ENCODE measurements around the gene CARD19.
"Not testable (repeated sequence)": the region's sequence is repeated elsewhere in the genome, so short reads cannot be mapped to it uniquely, and the experiment has no call there.

Gene CARD19

GRCh38 chr9:93134740-93135444 is 38.9 kb downstream of the CARD19 start:
- no peak for DNase-seq

GRCh38 chr9:93136011-93136440 is 40.0 kb downstream of the CARD19 start:
- DNase-seq, result no peak

DNA sequence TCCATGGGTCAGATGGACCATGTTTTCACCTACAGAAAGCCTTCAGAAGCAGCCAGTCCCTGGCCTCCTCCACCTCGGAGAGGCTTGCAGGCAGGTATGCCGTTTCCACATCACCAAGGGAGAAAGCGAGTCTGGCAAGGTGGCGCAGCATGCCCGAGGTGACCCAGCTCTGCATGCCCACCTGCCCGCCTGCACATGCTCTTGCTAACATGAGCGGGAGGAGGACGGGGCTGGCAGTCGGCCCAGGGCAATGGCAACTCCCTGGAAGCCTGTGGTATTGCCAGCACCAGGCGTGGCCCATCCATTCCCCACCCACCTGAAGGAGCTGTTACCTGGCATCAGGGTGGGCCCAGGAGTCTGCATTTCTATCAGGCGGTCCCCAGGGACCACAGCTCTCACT is 41.3 kb downstream of the CARD19 start:
- no peak for DNase-seq

GRCh38 chr9:93138171-93138764 is 42.3 kb downstream of the CARD19 start:
- DNase-seq, result no peak

DNA sequence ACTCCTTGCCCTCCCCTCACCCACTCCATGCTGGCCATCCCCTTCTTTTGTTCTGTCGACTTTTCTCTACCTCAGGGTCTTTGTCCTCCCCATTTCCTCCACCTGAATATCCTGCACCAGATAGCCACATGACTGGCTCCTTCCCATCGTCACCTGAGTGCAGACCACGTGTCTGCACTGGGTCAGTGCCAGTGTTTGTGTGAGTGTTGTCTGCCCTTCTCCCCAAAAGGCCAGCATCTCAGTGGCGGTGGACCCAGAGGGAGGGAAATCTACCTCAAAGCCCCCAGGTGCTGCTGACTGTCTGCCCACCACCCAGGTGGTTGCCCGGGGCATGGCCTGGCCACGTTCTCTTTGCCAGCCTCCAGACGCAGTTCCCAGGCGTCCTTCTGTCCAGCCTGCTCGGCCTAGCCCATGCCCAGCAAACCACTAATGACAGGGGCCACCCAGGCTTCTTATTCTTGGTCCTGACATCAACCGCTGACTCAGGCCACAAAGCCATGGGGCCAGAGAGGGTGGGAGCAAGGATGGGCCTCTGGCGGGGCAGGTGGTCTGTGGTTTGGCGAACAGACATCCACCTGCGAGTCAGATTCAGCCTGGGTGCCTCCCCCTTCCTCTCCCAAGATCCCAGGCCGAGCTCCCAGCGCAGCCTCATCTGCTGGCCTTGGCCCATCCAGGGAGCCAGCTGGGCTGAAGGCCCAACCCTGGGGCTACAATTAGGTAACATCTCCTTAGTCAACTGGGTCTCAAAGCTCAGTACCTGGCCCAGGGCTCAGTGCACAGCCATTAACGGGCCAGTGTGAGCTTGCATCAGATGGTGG is 43.6 kb downstream of the CARD19 start:
- DNase-seq, result no peak

DNA sequence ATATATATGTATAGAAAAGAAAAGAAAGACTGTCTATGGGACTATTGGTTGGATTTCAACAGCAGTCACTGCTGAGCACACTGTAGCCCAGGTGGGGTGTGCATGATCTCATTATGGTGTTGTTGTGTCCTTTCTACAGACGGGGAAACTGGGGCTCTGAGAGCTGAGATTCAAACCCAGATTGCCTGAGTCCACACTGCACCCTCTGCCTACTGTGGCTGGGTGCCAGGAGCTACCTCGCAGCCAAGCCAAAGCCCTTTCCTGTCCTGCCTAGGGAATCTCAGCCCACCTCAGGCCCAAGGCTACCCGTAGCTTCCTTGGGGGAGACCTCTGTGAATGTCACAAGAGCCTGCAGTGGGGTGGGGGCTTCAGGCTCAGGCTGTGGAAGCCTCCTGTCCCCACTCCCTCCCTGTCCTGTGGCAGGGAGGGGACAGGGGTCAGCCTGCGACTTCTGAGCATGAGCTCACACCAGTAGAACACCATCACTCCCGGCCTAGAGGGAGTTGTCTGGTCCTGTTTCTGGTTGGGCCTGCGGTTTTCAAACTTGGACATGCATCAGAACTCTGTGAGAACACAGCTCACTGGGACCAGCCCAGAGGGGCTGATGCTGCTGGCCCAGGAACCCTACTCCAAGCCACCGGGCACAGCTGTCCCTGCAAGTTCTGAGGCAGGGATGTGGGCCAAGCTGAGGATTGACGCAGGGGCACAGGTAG is 45.9 kb downstream of the CARD19 start:
- no peak for DNase-seq

- DNase-seq, result no peak
Measured at GRCh38 chr9:93143830-93144530, 48.0 kb downstream of the CARD19 start.

- DNase-seq, result not testable (repeated sequence)
Measured at GRCh38 chr9:93146696-93147095, 50.7 kb downstream of the CARD19 start.

DNA sequence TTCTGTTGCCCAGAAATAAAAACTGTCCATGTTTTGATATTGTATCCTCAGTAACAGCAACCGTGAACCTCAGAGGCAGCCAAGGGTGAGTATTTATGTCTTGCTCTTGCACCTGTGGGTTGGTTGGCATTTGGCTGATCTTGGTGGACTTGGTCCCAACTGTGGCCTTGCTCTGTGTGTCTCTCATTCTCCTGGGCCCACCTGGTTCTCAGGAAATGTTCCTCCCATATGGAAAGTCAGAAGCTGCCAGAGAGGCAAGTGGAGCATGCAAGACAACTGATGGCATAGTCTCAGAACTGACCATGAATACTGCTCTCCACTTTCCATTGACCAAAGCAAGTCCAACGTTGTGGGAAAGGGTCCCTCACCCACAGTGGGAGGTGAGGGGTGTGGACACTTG is 51.6 kb downstream of the CARD19 start:
- no peak for DNase-seq

GRCh38 chr9:93148721-93149120 is 52.7 kb downstream of the CARD19 start:
- DNase-seq, result no peak

DNA sequence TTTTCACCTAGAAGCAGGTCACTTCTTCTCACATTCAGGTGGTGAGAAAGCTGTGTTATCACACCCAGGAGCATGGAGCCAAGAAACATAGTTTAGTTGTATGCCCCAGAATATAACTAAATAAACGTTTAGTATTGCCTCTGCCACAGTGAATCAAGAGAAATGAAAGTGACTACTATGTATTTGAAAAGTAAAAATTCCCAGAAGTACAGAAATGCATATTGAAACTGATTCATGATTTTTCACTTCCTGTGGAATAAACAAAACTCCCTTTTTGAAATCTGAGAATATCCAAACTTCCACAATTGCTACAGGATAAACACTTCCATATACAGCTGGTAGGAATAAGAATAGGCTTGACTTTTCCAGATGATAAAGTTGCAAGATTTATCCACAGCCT is 53.3 kb downstream of the CARD19 start:
- DNase-seq, result no peak

DNA sequence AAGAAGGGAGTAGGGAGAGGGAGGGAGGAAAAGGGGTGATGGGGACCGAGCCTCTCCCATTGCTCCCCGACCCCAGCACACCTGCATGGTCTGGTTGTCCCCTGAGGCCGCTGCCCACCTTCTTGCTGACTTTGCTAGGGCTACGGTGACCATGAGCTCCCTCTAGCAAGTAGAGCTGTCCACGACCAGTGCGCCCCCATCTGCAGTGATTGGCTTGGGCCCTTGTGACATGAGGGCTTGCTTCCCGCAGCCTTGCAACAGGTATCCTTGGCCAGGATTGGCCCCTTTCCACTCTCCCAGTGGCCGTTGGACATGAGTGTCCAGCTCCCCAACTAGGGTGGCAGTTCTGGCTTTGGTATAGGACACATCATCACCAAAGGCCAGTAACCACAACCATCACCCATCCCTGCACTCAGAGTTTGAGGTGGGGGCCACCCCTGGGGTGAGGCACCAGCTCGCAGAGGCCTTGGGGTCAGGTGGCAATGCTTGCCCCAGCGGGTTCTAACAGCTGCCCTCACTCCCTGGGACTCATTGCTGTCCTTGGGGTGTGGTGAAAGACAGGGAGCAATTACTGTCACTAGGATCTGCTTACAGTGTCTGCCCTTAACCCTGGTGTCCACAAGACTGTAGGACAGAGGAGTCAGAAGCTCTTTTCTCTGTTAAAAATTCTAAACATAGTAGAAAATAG is 55.2 kb downstream of the CARD19 start:
- no peak for DNase-seq

DNA sequence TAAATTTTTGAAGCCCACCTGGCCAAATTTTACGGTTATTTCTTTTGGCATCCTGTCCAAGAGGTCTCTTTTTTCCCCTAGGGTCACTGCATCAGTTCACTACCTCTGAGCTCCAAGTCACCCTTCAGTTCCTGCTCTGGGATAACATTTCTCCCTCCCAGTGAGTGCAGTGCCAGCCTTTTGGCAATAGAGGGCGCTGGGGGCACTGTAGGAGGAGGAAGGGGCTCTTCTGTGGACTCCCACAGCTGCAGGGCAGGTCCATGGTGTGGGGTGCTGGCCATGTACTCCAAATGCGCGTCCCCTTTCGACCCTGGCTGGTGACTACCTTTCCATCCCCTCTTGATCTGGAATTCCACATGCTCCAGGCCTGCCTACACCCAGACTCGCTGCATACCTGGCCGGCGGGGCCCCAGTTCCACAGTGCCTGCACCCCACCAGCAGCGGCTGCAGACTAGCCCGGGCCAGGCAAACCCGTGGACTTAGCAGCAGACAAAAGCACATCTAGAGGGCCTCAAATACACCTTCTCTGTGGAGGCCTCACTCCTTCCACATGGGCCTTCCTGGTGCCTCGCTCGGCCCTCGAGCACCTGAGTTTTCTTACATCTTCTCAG is 58.4 kb downstream of the CARD19 start:
- DNase-seq, result no peak

GRCh38 chr9:93155716-93156474 is 59.9 kb downstream of the CARD19 start:
- DNase-seq, result no peak

GRCh38 chr9:93156475-93157008 is 60.5 kb downstream of the CARD19 start:
- no peak for DNase-seq

DNA sequence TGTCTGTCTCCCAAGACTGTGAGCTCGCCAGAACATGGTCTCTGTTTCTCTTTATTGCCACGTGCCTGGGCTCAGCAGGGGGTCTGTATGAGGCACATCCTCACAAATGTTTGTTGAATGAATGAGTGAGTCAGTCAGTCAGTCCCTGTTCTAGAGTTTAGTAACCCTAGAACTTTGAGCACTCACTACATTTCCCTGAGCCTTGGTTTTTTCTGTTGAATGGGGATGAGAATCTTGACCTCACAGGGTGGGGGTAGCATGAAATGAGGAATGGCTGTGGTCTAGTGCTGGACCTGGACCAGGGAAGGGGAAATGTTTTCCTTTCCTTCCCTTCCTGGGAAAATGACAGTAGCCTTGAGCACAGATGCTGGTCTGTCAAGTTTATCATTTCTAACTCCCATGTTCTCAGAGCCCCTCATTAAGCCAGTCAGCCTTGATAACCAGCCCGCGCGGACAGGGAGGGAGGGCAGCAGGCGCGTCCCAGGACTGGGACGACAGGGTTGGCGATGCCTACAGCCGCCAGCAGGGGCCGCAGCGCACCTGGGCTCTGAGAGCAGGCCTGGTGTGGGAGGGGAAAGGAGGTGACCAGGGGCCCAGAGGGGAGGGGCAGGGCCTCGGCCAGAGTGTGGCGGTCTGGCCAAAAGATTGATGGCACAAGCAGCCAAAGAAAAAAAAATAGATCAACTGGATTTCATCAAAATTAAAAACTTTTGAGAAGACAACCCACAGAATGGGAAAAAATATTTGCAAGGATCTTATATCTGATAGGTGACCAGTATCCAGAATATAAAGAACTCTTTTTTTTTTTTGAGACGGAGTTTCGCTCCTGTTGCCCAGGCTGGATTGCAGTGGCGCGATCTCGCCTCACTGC is 63.8 kb downstream of the CARD19 start:
- no peak for DNase-seq

DNA sequence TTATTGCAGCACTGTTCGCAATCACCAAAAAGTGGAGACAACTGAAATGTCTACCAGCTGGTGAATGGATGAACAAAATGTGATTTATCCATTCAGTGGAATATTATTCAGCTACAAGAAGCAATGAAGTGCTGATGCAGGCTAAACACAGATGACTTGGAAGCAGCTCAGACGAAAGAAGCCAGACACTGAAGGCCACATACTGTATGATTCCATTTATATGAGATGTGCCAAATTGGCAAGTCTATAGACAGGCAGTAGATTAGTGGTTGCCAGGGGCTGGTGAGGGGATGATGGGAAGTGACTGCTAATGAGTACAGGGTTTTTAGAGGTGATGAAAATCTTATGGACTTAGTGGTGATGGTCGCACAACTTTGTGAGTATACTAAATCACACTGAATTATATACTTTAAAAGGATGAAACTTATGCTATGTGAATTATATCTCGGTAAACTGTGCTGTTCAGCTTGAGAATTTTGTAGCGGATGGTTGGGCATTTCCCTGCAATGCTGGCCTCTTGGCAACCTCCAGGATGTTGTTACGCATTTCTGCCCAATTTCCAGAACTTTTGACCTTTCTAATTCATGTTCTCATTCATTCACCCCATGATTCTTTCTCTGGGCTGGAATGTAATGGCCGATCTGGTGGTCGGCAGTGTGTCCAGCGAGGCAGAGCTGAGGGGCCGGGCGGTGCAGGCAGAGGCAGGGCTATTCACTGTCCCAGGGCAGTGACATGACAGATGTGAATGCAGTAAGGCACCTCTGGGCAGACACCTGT is 66.0 kb downstream of the CARD19 start:
- no peak for DNase-seq
